Medulla oblongata (tissue), 1 donor: ENCODE measurements around the gene GPC5.

Experiments
- DNase-seq: peaks from one replicate; pipeline ENCODE4 v3.0.0-alpha.2; 2015; ENCODE audit errors: extremely low spot score

GPC5 gene

DNA sequence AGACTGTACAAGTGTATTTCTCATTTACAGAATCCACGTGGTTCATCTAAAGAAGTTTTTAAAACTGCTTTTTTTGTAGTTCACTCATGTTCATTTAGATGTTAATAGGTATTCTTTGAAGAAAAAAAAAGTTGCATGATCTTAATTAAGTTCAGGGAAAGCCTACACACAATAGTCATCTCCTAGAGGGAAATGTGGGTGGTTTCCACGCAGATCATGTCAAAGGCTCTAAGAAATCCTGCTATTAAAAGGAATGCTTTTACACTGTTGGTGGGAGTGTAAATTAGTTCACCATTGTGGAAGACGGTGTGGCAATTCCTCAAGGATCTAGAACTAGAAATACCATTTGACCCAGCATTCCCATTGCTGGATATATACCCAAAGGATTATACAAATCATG is 312.3 kb downstream of the GPC5 start:
- DNase-seq, result no peak

DNA sequence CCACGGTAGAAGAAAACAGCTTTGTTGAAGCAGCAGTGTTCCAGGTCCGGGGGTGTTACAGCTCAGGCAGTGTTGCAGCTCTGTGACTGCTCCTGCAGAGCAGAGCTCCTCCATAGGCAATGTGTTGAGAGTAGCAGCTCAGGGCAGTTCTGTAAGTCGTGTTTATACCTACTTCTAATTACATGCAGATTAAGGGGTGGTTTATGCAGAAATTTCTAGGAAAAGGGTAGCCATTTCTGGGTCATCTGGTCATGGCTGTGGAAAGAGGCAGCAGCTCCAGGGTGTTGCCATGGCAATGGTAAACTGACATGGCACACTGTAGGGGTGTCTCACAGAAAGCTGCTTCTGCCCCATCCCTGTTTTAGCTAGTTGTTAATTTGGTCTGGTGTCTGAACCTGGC is 316.4 kb downstream of the GPC5 start:
- DNase-seq, result no peak

DNA sequence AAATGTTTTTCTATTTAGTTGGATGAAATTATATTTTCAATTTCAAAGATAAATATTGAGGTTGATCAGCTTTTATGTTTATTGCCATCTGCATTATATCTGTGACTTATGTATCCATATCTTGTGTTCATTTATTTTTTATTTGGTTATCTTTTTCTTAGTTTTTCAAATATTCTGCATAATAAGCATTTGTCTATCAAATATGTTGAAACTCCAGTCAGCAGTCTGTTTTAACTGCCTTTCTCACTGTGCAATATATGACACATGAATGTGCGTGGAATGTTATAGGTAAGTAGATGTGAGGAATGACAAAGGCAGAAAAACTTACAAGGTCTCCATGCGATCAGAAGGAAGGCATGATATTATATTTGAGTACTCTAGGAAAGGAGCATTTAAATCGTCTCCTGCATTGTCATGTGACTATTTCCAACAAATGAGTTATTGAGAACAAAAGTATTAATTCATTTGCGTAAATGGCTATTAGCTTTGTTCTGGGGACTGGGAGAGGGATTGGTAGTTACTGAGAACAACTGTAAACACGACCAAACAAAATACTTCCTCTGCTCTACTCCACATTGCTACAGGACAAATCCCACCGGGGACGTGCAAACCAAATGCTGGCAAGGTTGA is 318.1 kb downstream of the GPC5 start:
- DNase-seq, result no peak

DNA sequence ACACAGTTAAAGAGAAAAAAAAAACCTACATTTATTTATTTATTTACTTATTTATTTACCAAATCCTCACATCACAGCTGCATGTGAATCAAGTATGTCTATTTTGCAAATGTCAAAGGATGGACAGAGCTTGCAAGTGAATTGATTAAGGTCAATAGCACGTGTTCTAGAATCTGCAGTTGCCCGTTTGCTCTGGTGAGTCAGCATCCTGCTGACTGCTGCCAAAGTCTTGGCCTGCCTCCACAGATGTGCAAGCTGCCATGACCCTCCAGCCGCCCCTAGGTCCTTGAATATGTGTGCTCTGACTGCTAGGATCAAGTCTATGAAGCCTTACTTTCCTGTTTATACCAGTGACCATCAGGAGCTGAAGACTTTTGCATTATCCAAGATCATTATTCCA is 320.6 kb downstream of the GPC5 start:
- no peak for DNase-seq

DNA sequence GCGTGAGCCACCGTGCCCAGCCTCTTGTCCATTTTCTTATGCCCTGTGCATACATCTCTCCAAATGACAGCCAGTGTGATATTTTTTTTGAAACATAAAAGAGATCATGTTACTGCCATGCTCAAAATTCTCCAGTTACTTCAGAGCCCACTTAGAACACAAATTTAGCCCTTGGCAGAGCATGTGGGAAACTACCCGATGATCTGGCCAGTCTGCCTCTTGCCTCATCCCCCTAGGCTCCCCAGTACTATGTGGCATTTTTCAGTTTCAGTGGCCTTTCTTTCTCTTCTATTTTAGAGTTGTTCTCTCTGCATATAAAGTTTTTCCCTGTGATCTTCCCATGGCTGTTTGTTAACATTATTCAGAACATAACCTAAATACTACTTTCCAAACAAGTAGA is 323.0 kb downstream of the GPC5 start:
- DNase-seq, result no peak

DNA sequence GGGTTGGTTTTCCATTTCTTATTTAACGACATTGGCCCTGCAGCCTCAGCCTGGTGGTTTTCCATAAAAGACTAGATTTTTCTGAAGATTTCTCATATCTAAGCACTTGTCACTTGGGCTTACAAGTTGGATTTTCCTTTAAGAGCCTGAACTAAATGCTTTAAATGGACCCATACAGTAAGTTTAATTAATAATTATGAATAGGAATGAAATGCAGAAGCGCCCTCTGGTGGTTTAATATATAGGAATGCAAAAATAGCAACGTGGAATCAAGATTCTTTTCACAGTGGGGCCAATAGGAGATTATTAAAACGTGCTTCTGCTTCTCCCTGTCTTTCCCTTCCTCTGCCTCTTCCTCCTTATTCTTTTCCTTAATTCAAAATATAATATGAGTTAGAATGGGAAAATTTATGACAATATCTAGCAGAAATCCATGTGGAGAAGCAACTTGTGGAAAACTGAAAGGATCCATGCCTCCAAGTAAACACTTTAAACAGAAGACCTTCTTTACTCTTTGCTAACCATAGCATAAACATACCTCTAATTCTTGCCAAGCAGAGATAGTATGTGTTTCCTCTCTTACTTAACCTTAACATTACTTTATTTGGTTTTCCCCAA is 324.0 kb downstream of the GPC5 start:
- DNase-seq, result peak; percentile 54

DNA sequence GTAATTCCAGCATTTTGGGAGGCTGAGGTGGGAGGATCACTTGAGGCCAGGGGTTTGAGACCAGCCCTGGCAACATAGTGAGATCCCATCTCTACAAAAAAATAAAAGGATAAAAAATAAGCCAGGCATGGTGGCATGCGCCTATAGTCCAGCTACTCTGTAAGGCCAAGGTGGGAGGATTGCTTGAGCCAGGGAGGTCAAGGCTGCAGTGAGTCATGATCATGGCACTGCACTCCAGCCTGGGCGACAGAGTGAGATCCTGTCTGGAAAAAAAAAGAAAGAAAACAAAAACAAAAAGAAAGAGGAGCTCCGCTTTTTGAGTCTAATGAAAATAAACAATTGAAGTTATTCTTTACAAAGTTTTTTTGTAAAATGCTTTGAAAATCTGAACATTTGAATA is 326.2 kb downstream of the GPC5 start:
- no peak for DNase-seq

DNA sequence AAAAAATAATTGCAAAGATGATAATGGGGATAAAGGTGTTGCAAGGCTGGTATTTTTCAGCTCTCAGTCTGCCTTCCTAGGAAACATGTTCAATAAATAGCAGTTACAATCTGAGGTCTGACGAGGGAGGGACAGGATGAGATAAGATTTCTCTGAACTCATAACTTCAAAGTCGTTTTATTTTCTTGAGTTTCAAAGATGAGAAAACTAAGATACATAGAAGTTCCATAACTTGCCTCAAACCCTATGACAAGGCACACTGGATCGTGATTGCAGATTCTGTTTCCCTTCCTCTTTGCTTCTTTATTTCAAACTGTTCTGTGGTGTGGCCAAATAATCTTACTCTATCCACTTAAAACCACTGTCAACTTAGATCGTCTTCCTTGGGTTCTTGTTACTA is 327.2 kb downstream of the GPC5 start:
- DNase-seq, result no peak

DNA sequence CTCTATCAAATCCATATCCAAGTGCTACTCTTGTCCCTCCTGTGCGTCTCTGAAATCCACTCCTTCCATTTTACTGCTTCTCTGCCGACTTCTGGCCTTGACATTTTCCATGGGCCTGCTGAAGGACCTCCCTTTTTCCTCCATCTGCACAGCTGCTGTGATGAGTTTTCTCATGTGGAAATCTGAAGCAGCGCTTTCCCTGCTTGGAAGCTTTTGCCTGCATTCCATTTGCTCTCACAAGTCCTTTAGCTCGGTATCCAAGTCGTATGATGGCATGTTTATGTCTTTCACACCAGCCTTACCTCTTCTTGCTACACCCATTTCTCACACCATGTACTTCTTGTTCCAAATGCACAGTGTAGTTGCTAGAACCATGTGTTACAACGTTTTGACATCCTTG is 328.2 kb downstream of the GPC5 start:
- no peak for DNase-seq

DNA sequence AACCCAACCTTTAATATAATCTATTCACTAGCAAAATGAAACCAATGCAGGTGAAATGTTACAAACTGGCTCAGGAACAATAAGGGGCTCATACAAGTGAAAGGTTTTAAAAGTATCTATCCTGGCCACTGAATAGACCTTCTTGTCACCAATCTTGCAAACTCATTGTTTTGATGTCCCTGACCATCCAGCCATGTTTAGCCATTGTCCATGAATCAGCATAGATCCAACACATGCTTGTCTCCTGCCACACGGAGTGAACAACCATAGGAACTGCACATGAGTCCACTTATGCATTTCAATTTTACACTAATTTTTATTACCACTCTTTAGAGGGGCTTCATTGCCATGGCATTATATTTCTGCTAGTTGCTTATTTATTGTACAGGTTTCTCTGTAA is 331.4 kb downstream of the GPC5 start:
- no peak for DNase-seq

DNA sequence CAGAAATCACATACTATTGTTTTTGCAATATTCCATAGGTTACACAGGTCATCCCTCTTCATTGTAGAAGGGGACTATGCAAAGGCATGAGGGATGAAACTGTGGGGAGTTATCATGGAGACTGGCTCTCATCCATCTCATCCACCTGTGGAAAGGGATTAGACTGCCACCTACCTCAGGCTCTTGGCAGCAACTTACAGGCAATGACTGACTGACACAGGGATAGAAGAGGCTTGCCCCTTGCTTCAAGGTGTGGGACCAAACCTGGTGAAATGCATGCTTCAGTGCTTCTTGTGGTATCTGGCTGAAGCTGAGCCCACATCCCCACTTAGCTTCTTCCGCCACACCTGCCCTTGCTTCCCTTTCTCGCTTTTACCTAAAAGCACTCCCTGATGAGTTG is 341.3 kb downstream of the GPC5 start:
- DNase-seq, result no peak

DNA sequence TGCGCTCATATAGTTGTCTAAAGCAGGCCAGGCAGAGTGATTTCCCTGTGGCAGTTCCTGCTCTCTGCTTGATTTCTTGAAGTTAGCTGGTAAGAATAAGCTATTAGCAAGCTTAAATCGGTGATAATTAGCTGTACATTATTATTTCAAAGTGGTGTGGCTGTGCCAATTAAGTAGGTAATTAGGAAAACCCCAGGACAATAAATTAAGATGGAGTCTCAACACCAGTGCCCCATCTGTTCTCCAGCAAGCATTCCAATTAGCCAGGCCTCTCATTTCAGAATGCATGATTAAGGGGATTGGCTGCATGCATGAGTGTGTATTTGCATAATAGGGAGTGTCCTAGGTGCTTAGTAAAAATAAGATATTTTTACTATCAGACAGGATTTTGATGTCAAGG is 342.3 kb downstream of the GPC5 start:
- DNase-seq, result no peak

DNA sequence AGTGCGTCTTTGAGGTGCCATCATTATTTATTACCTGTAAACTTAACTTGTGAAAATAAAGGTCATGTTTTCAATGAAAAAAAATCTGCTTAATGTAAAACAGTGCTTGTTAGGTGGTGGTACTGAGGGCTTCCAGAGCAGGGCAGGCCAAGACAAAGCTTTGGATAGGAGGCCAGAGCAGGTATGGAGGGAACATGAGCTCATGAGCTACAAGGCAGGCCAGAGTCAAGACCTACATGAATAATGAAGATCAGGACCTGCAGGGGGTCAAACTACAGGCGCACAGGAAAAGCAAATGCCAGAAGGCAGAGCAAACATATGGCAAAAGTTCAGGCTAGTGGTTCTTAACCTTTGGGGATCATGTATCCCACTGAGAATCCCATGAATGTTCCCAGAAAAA is 343.5 kb downstream of the GPC5 start:
- no peak for DNase-seq

DNA sequence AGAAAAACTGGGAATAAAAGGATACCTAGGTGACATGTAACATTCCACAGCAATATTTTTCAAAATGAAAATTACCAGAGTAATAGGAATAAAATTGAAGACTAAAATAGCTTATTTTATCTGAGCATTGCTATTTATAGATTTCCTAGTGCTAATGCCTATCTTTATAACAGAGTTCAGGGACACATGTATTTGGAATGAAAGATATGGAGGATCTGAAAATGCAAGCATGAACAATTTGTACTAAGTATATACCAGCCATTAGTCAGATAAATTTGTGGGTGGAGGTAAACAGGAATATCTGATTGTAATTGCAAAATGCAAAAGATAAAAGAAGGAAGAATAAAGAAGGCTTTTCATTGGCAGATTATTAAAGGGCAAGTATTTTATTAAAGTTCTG is 345.9 kb downstream of the GPC5 start:
- no peak for DNase-seq

DNA sequence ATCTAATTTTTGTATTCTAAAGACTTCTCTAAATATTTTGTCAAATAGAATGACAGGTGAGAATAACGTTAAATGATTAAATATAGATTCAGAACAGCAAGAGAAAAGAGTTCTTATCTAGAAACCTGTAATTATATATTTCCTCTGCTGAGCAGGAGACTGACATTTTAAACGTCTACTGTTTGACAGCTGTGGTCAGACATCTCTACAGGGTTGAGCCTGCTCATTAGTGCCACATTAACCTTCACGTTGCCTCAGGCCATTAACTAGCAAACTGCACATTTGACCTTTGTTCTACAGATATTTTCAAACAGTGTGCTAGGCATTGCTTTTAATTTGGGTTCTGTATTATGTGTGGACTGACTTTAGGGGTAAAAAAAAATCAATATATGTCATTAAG is 347.5 kb downstream of the GPC5 start:
- no peak for DNase-seq

DNA sequence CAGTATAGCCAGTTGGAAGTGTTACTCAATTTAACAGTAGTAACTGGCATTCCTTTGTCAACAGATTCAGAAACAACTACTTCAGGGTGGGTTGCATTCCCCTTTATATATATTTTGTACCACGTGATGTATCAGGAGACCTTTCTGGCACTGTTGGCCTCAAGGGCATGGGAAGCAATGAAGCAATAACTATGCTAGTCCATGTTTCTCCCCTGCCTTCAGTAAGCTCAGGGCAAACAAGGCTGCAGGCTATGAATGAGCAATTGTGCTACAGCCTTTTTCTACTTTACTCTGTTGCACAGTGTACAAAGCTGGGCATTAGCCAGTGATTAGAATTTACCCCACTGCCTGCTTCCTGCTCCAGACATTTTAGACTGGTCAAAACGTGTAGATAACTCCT is 348.8 kb downstream of the GPC5 start:
- DNase-seq, result peak; percentile 11

DNA sequence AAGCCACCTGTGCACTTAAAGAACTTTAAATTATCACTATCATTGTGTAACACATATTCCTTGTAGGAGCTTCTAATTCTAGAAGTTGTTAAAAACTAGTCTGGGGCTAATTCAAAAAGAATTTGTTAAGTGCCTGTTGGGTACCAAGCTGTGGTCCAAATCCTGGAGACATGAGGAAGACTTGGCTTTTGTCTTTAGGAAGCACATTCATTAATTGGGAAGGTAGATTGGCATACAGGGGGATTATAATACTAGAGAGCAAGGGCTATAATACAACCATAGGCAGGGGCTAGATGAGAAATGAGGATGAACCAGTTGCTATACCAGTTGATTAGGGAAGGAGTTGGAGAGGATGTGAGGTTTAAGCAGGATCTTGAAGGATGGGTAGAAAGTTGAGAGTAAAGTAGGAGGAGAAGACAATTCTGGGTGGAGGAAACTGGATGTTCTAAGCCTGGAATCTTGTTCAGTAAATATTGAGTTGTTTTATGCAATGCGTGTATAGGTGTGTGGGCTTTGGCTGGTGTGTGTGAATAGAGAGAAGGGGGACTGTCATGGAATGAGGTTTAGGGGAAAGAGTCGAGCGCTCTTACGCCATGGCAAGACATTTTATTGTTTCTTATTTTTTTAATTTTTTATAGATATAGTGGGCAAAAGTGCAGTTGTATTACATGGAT is 350.1 kb downstream of the GPC5 start:
- no peak for DNase-seq

DNA sequence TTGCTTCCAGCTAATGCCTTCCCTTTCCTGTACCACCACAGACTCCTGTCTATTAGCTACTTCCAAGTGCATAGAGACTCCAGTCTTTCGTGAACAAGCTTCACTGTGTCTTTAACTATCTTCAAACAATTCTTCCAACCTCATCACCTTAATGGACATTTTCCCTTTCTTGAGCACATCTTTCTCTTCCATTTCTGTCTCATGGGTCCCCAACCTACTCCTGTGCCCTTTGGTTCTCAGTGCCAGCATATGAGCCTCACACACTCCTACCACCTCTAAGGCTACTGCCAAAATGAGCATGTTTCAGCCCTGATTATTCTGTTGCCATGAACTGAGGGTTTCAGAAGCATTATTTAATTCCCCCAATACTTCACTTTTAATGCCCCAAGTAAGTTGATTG is 360.3 kb downstream of the GPC5 start:
- DNase-seq, result no peak

DNA sequence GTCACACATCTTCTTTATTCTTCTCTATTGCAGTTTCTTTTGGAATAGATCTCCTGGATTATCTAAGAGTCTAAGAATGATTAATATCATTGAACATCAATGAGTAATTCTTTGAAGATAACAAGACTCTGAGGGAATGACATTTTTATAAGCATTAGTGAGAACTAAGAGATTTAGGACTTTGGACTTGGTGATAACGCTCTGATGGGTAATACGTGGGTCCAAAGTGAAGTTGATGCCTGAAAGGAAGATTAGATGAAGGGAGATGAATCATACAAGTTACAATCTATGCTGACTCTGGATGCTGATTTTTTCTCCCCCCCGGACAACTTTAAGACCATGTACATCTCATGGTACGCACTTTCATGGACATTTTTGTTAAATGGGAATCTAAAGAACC is 364.5 kb downstream of the GPC5 start:
- DNase-seq, result no peak

DNA sequence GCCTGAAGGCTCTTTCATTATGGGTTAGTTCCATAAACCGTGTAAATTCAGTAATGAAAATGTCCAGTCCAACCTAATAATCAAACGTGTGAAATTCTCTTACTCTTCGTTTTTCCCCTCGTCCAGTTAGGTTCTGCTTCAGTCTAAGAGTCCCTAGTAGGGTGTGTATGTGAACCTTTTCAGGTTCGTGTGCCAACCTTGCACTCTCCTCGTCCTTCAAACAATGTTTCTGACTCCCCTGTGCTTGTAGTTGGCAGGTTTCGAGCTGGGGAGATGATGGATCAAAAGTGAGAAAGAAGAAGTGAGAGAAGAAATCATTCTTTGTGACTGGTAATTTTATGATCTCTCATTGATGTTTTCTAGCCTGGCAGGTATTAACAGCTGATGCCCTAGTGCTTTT is 366.1 kb downstream of the GPC5 start:
- DNase-seq, result no peak

DNA sequence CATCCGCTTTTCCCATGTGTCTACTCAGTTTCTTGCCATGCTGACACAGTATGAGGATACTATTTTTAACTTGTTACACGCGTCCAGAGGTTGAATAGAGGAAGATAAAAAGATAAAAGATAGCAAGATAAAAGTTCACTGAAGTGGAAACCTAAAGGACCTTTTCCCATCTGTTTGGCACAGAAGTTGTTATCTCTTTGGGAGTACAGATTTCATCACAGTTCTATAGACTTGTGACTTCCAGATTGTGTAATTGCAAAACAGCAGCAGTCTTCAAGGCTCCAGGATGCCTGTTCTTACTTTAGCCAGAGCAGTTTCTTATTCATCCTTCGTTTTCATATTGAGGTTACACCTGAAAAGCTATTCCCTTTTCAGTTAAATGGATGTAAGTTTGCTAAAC is 369.2 kb downstream of the GPC5 start:
- no peak for DNase-seq

DNA sequence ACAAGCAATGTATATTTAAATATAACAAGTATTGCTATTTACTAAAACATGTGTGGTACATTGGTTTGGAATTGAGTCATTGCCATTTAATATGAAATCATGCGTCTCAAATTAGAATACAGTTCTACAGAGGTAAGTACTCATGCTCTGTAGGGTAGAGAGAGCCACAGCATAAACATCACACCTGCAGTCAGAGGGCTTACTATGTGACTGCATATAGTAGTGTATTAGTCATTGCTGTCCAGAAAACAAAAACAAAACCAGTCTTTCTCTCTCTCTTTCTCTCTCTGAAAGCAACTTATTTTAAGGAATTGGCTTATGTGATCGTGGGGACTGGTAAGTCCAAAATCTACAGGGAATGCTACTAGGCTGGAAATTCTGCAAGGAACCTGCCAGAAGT is 370.3 kb downstream of the GPC5 start:
- no peak for DNase-seq

DNA sequence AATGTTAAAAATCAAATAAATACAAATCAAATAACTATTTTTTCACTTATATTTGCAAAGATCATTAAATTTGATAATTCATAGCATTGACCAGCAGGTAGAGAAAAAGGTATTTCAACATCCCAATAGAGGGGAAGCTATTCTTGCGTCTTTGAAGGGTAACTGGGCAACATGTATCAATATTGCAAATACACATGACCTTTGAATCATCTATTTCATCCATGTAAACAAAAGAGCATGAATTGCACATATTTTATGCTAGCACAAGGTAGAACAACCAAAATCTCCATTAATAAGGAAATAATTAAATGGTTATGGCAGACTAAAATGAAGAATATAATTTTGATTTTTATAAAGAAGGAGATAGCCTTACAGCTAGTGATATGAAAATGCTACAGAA is 372.8 kb downstream of the GPC5 start:
- no peak for DNase-seq
